Measurements from ENCODE around the gene JAML.

- no peak for TF ChIP-seq POLR2AphosphoS5 (IDR thresholded peaks at IDR 0.05; ENCODE audit: low read depth)
- TF ChIP-seq CTCF (conservative IDR thresholded peaks at IDR 0.05; ENCODE audit: low read depth in 2 of 2), result no peak
Measured at GRCh38 chr11:118227865-118228785, 3.3 kb upstream of the JAML start.
